Liver (tissue), 4 donors: ENCODE data around the gene MEX3B. TPM values are rescaled to one million over a fixed set of nuclear protein-coding genes. Genes with fewer than 3 reads are reported as not detected.

Experiments used
- polyA plus RNA-seq, 2 donors: library from polyadenylated mRNA; stranded (reverse) in 1 of 2; unstranded in 1 of 2; fragments of 200-250 nt in 1 of 2; fragments of >200 nt in 1 of 2; fragmentation: Nextera tagmentation in 1 of 2; extraction: Ambion mirVana in 1 of 2; gene quantifications; one replicate each; pipeline versions ENCODE4 v1.2.1 to v1.2.3, GENCODE V29; 2013 to 2015
- total RNA-seq, 2 donors: library from RNA; depleted of rRNA; stranded (reverse); fragments of >200 nt; gene quantifications; one replicate each; pipeline ENCODE4 v1.2.3, GENCODE V29; 2014
- donor health status: healthy.
- donor health status: healthy.
- donor health status: healthy.

The MEX3B gene
- total and polyA plus RNA-seq, 4 donors: 0.33 to 1.4 (median 0.89) TPM; not detected in 1

Other genes with a start within 250 kb of the MEX3B start
- gene EFL1, start 216.7 kb upstream of the MEX3B start, total RNA-seq: 10 to 100 TPM in 1 of 2 donors, 1 to 10 TPM in 1; 8.7 to 10.1 TPM
- gene EFL1, start 216.7 kb upstream of the MEX3B start, polyA plus RNA-seq: 1 to 10 TPM; 3.2 to 3.6 TPM
- 1 to 10 TPM in 1 of 2 donors, under 1 TPM in 1; 0.50 to 1.4 TPM for gene SAXO2, start 216.8 kb upstream of the MEX3B start, total RNA-seq
- gene SAXO2, start 216.8 kb upstream of the MEX3B start, polyA plus RNA-seq: under 1 TPM; 0.28 to 0.36 TPM